GM12801 (cell line): ENCODE data around the gene KPRP.

Experiments
- CTCF ChIP-seq: IDR thresholded peaks from one replicate; pipeline ENCODE4 v1.5.1; 2011; ENCODE audit warnings: control low read depth; ENCODE audit not compliant: insufficient read length; ENCODE audit errors: extremely low read depth

KPRP gene

GRCh38 chr1:152801333-152801732 lies 43.5 kb downstream of the KPRP start:
- TF ChIP-seq CTCF: no peak

- no peak for TF ChIP-seq CTCF
These were observed 48.8 kb downstream of the KPRP start, which contains the start of gene LCE1C for GRCh38 chr1:152806576-152806975. LCE1C (minus strand) TSS chr1:152806651; CDS start chr1:152805478, 1,173 bp downstream.

GRCh38 chr1:152811050-152811449 lies 53.2 kb downstream of the KPRP start:
- TF ChIP-seq CTCF: no peak
